Liver (tissue), 3 donors: Measurements from ENCODE around the gene TSPAN18.

ENCODE experiments used
- EGR1 ChIP-seq, 2 donors: IDR thresholded peaks; 2 replicates each; pipeline ENCODE4 v1.6.1; 2016 to 2018; ENCODE audit warnings: antibody characterized with exemption in 2 of 2, low read depth in 2 of 2
- FOXA1 ChIP-seq: IDR thresholded peaks from 2 replicates; pipeline ENCODE4 v1.6.1; 2016; ENCODE audit warnings: antibody characterized with exemption
- GABPA ChIP-seq, 2 donors: IDR thresholded peaks in 1 of 2; conservative IDR thresholded peaks in 1 of 2; 2 replicates each; pipeline ENCODE4 v1.6.1; 2016; ENCODE audit warnings: antibody characterized with exemption in 2 of 2, mild to moderate bottlenecking in 1 of 2, moderate library complexity in 1 of 2
- HNF4G ChIP-seq: IDR thresholded peaks from 2 replicates; pipeline ENCODE4 v1.6.1; 2016; ENCODE audit warnings: antibody characterized with exemption
- JUND ChIP-seq, 2 donors: IDR thresholded peaks; 2 replicates each; pipeline ENCODE4 v1.6.1; 2016; ENCODE audit warnings: antibody characterized with exemption in 2 of 2
- NR2F2 ChIP-seq: IDR thresholded peaks from 2 replicates; pipeline ENCODE4 v1.6.1; 2016; ENCODE audit warnings: antibody characterized with exemption
- RAD21 ChIP-seq, 2 donors: IDR thresholded peaks; 2 replicates each; pipeline ENCODE4 v1.6.1; 2016; ENCODE audit warnings: antibody characterized with exemption in 2 of 2, mild to moderate bottlenecking in 2 of 2
- SP1 ChIP-seq: IDR thresholded peaks from 2 replicates; pipeline ENCODE4 v1.6.1; 2018; ENCODE audit warnings: antibody characterized with exemption, mild to moderate bottlenecking
- TAF1 ChIP-seq: conservative IDR thresholded peaks from 2 replicates; pipeline ENCODE4 v1.6.1; 2016; ENCODE audit warnings: antibody characterized with exemption, mild to moderate bottlenecking
- YY1 ChIP-seq: IDR thresholded peaks from 2 replicates; pipeline ENCODE4 v1.6.1; 2016; ENCODE audit warnings: antibody characterized with exemption, mild to moderate bottlenecking
- ZBTB33 ChIP-seq: IDR thresholded peaks from 2 replicates; pipeline ENCODE4 v1.6.1; 2016; ENCODE audit warnings: antibody characterized with exemption
- TF ChIP-seq, protein P1 (sequence below): IDR thresholded peaks from 2 replicates; pipeline ENCODE4 v1.6.1; 2016; ENCODE audit warnings: antibody characterized with exemption
- TF ChIP-seq, protein P2 (sequence below): fragments of 150-350 bp; IDR thresholded peaks from 2 replicates; pipeline ENCODE4 v1.5.1; 2017; ENCODE audit warnings: improper control_type of control experiment, low read depth, low read length; ENCODE audit not compliant: missing input control
- TF ChIP-seq, protein P3 (sequence below): IDR thresholded peaks from 2 replicates; pipeline ENCODE4 v1.6.1; 2016; ENCODE audit warnings: antibody characterized with exemption, mild to moderate bottlenecking
- donor health status: healthy.
- donor health status: healthy.

DNA sequence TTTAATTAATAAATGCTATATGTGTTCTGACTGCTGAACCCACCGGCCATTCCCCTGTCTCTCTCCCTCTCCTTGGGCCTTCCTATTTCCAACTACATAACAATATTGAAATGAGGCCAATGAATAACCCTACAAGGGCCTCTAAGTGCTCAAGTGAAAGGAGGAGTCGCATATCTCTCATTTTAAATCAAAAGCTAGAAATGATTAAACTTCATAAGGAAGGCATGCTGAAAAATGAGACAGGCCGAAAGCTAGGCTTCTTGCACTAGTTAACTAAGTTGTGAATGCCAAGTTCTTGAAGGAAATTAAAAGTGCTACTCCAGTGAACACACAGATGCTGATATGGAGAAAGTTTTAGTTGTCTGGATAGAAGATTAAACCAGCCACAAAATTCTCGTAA is 109.2 kb downstream of the TSPAN18 start:
- TF ChIP-seq, protein P1, sequence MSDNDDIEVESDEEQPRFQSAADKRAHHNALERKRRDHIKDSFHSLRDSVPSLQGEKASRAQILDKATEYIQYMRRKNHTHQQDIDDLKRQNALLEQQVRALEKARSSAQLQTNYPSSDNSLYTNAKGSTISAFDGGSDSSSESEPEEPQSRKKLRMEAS, result no peak
- TF ChIP-seq RAD21 (IDR thresholded peaks at IDR 0.05) (no peak), GABPA (IDR thresholded peaks at IDR 0.05 in 1 of 2, conservative IDR thresholded peaks at IDR 0.05 in 1 of 2) (no peak), FOXA1 (no peak), SP1 (no peak), YY1 (no peak), ZBTB33 (no peak), NR2F2 (no peak), TAF1 (no peak), HNF4G (no peak), JUND (IDR thresholded peaks at IDR 0.05) (no peak), EGR1 (IDR thresholded peaks at IDR 0.05; ENCODE audit: low read depth in 2 of 2) (no peak)
- TF ChIP-seq, protein P2, sequence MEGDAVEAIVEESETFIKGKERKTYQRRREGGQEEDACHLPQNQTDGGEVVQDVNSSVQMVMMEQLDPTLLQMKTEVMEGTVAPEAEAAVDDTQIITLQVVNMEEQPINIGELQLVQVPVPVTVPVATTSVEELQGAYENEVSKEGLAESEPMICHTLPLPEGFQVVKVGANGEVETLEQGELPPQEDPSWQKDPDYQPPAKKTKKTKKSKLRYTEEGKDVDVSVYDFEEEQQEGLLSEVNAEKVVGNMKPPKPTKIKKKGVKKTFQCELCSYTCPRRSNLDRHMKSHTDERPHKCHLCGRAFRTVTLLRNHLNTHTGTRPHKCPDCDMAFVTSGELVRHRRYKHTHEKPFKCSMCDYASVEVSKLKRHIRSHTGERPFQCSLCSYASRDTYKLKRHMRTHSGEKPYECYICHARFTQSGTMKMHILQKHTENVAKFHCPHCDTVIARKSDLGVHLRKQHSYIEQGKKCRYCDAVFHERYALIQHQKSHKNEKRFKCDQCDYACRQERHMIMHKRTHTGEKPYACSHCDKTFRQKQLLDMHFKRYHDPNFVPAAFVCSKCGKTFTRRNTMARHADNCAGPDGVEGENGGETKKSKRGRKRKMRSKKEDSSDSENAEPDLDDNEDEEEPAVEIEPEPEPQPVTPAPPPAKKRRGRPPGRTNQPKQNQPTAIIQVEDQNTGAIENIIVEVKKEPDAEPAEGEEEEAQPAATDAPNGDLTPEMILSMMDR, result no peak
- TF ChIP-seq, protein P3, sequence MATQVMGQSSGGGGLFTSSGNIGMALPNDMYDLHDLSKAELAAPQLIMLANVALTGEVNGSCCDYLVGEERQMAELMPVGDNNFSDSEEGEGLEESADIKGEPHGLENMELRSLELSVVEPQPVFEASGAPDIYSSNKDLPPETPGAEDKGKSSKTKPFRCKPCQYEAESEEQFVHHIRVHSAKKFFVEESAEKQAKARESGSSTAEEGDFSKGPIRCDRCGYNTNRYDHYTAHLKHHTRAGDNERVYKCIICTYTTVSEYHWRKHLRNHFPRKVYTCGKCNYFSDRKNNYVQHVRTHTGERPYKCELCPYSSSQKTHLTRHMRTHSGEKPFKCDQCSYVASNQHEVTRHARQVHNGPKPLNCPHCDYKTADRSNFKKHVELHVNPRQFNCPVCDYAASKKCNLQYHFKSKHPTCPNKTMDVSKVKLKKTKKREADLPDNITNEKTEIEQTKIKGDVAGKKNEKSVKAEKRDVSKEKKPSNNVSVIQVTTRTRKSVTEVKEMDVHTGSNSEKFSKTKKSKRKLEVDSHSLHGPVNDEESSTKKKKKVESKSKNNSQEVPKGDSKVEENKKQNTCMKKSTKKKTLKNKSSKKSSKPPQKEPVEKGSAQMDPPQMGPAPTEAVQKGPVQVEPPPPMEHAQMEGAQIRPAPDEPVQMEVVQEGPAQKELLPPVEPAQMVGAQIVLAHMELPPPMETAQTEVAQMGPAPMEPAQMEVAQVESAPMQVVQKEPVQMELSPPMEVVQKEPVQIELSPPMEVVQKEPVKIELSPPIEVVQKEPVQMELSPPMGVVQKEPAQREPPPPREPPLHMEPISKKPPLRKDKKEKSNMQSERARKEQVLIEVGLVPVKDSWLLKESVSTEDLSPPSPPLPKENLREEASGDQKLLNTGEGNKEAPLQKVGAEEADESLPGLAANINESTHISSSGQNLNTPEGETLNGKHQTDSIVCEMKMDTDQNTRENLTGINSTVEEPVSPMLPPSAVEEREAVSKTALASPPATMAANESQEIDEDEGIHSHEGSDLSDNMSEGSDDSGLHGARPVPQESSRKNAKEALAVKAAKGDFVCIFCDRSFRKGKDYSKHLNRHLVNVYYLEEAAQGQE, result no peak
